Fibroblast of mammary gland (primary cell): ENCODE data around the gene SMAGP.

Source experiments
- DNase-seq: peaks from one replicate; pipeline ENCODE4 v3.0.0-alpha.2; 2010; ENCODE audit warnings: low read depth
- H3K4me3 ChIP-seq: 2 replicates; pipeline ENCODE4 v1.5.1; 2011; ENCODE audit warnings: low read depth, mild to moderate bottlenecking, low read length, moderate library complexity; ENCODE audit not compliant: control insufficient read depth
- CTCF ChIP-seq: conservative IDR thresholded peaks from 2 replicates; pipeline ENCODE4 v1.5.1; 2011; ENCODE audit warnings: low read depth, low read length, inconsistent platforms; ENCODE audit not compliant: control insufficient read depth, insufficient read depth

Gene SMAGP

GRCh38 chr12:51242876-51243275, 27.3 kb downstream of the SMAGP start:
- TF ChIP-seq CTCF, result no peak
- H3K4me3 ChIP-seq, result no peak overlapping the region
- no peak for DNase-seq

- no peak overlapping the region for H3K4me3 ChIP-seq
- no peak for TF ChIP-seq CTCF
Measured at GRCh38 chr12:51242120-51242519, 28.1 kb downstream of the SMAGP start.

GRCh38 chr12:51240971-51241370, 29.2 kb downstream of the SMAGP start:
- no peak overlapping the region for H3K4me3 ChIP-seq
- TF ChIP-seq CTCF, result no peak
- peak; percentile 45 for DNase-seq

More at GRCh38 chr12:51242120-51242519, 28.1 kb downstream of the SMAGP start:
- no peak for DNase-seq

- no peak for TF ChIP-seq CTCF
- peak within 1 kb of the TSS; percentile 100 for H3K4me3 ChIP-seq
- peak; percentile 91 for DNase-seq
Measured at GRCh38 chr12:51238510-51239334, 31.5 kb downstream of the SMAGP start, which contains the start of gene DAZAP2. DAZAP2 (plus strand) TSS chr12:51238826; CDS start chr12:51238908, 82 bp downstream.

- no peak for DNase-seq
- no peak for TF ChIP-seq CTCF
Measured at GRCh38 chr12:51238037-51238509, 32.1 kb downstream of the SMAGP start.

GRCh38 chr12:51234530-51234929, 35.7 kb downstream of the SMAGP start:
- no peak for TF ChIP-seq CTCF

More at GRCh38 chr12:51238037-51238509, 32.1 kb downstream of the SMAGP start:
- peak overlapping the region; percentile 100 for H3K4me3 ChIP-seq

More at GRCh38 chr12:51234530-51234929, 35.7 kb downstream of the SMAGP start:
- no peak overlapping the region for H3K4me3 ChIP-seq
- no peak for DNase-seq
